Measurements from ENCODE around the gene SF3B2.
"Not testable (repeated sequence)": the region's sequence is repeated elsewhere in the genome, so short reads cannot be mapped to it uniquely, and the experiment has no call there.

SF3B2 gene

DNA sequence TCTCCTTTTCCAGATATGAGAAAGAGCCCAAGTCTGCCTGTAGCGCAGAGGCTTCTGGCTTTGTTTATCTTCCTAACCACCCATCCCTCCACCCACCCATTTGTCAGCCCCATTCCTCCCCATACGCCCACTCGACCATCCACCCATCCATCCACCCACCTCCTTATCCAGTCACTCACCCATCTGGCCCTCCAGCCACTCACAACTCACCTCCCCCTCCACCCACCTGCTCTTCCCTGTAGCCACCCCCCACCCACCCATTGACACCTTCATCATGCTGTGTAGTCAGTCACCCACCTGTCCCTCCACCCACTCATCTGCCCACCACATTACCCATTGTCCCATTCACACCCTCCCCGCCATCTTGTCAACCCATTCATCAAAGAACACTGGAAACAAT lies 34.8 kb upstream of the SF3B2 start:
- DNase-seq (ENCODE audit: low read depth): no peak
- H3K4me3 ChIP-seq (ENCODE audit: control insufficient read depth, low read depth, low read length): no peak overlapping the region
- TF ChIP-seq, protein P1, sequence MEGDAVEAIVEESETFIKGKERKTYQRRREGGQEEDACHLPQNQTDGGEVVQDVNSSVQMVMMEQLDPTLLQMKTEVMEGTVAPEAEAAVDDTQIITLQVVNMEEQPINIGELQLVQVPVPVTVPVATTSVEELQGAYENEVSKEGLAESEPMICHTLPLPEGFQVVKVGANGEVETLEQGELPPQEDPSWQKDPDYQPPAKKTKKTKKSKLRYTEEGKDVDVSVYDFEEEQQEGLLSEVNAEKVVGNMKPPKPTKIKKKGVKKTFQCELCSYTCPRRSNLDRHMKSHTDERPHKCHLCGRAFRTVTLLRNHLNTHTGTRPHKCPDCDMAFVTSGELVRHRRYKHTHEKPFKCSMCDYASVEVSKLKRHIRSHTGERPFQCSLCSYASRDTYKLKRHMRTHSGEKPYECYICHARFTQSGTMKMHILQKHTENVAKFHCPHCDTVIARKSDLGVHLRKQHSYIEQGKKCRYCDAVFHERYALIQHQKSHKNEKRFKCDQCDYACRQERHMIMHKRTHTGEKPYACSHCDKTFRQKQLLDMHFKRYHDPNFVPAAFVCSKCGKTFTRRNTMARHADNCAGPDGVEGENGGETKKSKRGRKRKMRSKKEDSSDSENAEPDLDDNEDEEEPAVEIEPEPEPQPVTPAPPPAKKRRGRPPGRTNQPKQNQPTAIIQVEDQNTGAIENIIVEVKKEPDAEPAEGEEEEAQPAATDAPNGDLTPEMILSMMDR (conservative IDR thresholded peaks at IDR 0.05; ENCODE audit: control insufficient read depth, insufficient read depth, low read depth, low read length): no peak

DNA sequence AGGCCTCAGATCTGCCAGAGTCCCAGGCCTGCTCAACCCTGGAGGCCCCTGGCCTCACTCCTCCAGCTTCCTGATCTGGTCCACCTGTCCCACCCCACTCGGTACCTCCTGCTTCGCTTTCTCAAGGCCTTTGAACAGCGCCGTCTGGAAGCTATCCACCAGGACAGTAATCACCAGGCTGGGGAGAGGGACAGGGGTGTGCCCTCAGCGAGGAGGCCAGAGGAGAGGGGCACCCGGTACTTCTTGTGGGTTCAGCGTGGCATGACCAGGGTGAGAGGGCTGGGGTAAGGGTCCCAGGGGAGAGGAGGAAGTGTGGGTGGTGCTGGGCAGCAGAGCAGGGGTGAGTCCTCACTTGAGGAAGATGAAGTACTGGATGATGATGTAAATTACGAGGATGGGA lies 32.0 kb upstream of the SF3B2 start:
- H3K4me3 ChIP-seq (ENCODE audit: control insufficient read depth, low read depth, low read length): no peak overlapping the region
- TF ChIP-seq, protein P1 (conservative IDR thresholded peaks at IDR 0.05; ENCODE audit: control insufficient read depth, insufficient read depth, low read depth, low read length): no peak
- no peak for DNase-seq (ENCODE audit: low read depth)

DNA sequence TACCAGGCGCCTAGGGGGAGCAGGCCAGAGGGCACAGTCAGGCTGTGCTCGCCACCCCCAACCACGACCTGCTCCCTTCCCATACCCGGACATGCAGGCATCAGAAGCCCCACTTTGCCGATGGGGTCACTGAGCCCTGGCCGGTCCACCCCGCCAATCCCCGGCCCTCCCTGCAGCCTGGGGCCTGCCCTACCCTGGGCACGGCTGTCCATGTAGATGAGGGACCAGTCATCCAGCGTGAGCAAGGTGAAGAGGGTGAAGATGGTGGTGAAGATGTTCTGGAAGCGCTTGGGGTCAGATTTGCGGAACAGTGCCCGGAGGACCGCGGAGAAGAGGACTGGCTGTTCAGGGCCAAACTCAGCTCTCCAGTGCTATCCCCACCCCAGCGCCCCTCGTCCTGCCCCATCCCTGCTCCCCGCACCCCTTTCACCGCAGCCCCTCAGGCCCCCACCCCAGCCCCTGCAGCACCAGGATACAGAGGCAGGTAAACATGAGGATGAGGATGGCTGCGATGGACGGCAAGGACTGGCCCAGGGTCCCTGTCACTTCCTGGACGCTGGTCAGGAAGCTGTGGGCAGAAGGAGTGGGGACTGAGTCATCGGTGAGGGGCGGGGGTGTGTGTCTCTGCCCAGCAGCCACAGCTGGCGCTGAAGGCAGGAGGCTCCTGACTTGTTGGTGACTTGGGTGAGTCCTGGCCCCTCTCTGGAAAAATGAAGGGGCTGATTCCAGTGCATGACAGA lies 31.4 kb upstream of the SF3B2 start:
- no peak overlapping the region for H3K4me3 ChIP-seq (ENCODE audit: control insufficient read depth, low read depth, low read length)
- TF ChIP-seq, protein P1 (conservative IDR thresholded peaks at IDR 0.05; ENCODE audit: control insufficient read depth, insufficient read depth, low read depth, low read length): no peak
- DNase-seq (ENCODE audit: low read depth): peak; percentile 79

DNA sequence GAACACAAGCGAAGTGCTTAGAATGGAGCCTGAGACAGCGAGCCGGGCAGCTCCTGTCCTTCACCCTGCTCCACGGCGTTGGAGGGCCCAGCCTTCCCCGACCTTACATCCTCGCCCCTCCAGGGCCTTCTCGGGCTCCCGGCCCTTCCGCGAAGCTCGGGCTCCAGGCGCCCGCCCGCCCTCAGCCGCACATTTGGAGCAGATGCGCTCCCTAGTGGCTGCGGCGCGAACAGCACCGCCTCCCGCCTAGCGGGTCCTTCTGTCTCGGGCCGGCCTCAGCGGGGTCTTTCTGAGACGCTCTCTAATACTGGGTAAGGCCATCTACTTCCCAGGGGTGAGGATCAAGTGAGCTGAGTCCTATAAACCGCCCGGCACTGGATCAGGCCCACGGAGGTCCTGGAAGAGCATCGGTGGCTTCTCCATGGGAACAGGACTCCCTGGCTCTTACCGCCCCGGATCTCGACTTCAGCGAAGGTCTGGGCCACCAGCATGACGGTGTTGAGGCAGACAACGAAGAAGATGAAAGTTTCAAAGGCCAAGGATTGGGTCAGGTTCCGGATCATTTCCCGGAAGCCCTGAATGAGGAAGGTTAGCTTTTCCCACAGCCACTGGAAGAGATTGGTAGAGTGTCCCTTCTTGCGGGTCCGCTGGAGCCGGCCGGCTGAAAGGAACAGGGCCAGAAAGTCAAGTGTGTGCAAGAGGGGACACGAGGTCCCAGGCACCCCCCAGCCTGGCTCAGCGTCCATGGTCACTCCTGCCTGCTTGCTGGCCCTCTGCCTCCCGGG lies 29.6 kb upstream of the SF3B2 start:
- TF ChIP-seq, protein P1 (conservative IDR thresholded peaks at IDR 0.05; ENCODE audit: control insufficient read depth, insufficient read depth, low read depth, low read length): peak; percentile 69
- DNase-seq (ENCODE audit: low read depth): peak; percentile 47
- H3K4me3 ChIP-seq (ENCODE audit: control insufficient read depth, low read depth, low read length): no peak overlapping the region

DNA sequence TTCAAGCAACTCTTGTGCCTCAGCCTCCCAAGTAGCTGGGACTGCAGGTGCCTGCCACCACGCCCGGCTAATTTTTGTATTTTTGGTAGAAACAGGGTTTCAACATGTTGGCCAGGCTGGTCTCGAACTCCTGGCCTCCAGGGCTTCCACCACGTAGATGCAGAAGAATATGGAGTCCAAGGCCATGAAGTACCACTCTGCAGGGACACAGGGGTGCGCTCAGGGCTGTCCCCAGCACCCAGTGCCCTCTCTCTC lies 29.1 kb upstream of the SF3B2 start:
- not testable (repeated sequence) for H3K4me3 ChIP-seq (ENCODE audit: control insufficient read depth, low read depth, low read length); DNase-seq (ENCODE audit: low read depth)

DNA sequence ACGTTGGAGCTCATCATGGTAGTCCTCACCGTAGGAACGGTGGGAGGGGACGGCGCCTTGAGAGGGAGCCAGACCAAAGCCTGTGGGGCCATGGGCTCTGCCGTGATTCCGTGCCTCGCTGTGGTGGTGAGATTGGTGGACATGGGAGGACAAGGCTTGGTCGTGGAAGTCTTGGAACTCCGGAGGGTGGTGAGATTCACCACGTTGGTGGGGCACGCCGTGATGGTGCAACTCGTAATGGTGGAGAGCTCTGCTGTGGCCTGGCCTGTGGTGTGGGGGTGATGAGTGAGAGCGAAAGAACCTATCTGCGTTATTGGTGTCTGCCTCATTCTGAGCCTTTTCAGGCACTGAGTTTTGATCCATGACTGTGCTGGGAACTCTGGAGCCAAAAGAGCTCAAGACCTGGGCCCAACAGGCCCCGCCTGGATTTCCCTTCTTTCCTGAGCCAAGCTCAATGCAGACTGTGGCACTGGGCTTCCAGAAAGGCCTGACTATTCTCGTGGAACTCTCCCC lies 26.1 kb upstream of the SF3B2 start, which contains the start of gene CATSPER1:
TSS of gene CATSPER1 (minus strand) at position 463 of the 513 bp plus-strand sequence. CDS start at position 363, 100 bp downstream.
- TF ChIP-seq, protein P1 (conservative IDR thresholded peaks at IDR 0.05; ENCODE audit: control insufficient read depth, insufficient read depth, low read depth, low read length): no peak
- no peak for DNase-seq (ENCODE audit: low read depth)
- no peak within 1 kb of the TSS for H3K4me3 ChIP-seq (ENCODE audit: control insufficient read depth, low read depth, low read length)
